ENCODE data around the gene RBPJ.

RBPJ gene

GRCh38 chr4:26459756-26460530, 139.1 kb downstream of the RBPJ start:
- no peak for DNase-seq (ENCODE audit: low read depth in 2 of 2)

- no peak for DNase-seq (ENCODE audit: low read depth in 2 of 2)
These were observed 142.1 kb downstream of the RBPJ start for GRCh38 chr4:26462874-26463273.

- DNase-seq (ENCODE audit: low read depth in 2 of 2), result no peak
These were observed 142.6 kb downstream of the RBPJ start for GRCh38 chr4:26463386-26463785.

GRCh38 chr4:26464420-26465095, 143.7 kb downstream of the RBPJ start:
- DNase-seq (ENCODE audit: low read depth in 2 of 2), result no peak

- DNase-seq (ENCODE audit: low read depth in 2 of 2), result no peak
These were observed 145.9 kb downstream of the RBPJ start for GRCh38 chr4:26466578-26467270.

GRCh38 chr4:26467724-26468123, 146.9 kb downstream of the RBPJ start:
- no peak for DNase-seq (ENCODE audit: low read depth in 2 of 2)

- no peak for DNase-seq (ENCODE audit: low read depth in 2 of 2)
These were observed 147.6 kb downstream of the RBPJ start for GRCh38 chr4:26468283-26468949.

GRCh38 chr4:26468977-26469376, 148.2 kb downstream of the RBPJ start:
- no peak for DNase-seq (ENCODE audit: low read depth in 2 of 2)

GRCh38 chr4:26471890-26472289, 151.1 kb downstream of the RBPJ start:
- no peak for DNase-seq (ENCODE audit: low read depth in 2 of 2)

GRCh38 chr4:26473893-26474292, 153.1 kb downstream of the RBPJ start:
- DNase-seq (ENCODE audit: low read depth in 2 of 2), result no peak

GRCh38 chr4:26474551-26474950, 153.7 kb downstream of the RBPJ start:
- DNase-seq (ENCODE audit: low read depth in 2 of 2), result no peak

GRCh38 chr4:26475716-26476115, 154.9 kb downstream of the RBPJ start:
- DNase-seq (ENCODE audit: low read depth in 2 of 2), result no peak

GRCh38 chr4:26476545-26476944, 155.7 kb downstream of the RBPJ start:
- no peak for DNase-seq (ENCODE audit: low read depth in 2 of 2)

- no peak for DNase-seq (ENCODE audit: low read depth in 2 of 2)
These were observed 157.5 kb downstream of the RBPJ start for GRCh38 chr4:26478330-26478729.

- DNase-seq (ENCODE audit: low read depth in 2 of 2), result no peak
These were observed 162.0 kb downstream of the RBPJ start for GRCh38 chr4:26482508-26483462.

GRCh38 chr4:26484032-26484515, 163.3 kb downstream of the RBPJ start:
- DNase-seq (ENCODE audit: low read depth in 2 of 2), result no peak

GRCh38 chr4:26484516-26484915, 163.7 kb downstream of the RBPJ start:
- DNase-seq (ENCODE audit: low read depth in 2 of 2), result no peak
